GM21447 (cell line): ENCODE results near the gene RAB21.

Experiments
- ATAC-seq: cut with Tn5 transposase; IDR thresholded peaks from one replicate; pipeline ENCODE4 v1.9.1; 2021; ENCODE audit not compliant: unreplicated experiment

The RAB21 gene, protein sequence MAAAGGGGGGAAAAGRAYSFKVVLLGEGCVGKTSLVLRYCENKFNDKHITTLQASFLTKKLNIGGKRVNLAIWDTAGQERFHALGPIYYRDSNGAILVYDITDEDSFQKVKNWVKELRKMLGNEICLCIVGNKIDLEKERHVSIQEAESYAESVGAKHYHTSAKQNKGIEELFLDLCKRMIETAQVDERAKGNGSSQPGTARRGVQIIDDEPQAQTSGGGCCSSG

DNA sequence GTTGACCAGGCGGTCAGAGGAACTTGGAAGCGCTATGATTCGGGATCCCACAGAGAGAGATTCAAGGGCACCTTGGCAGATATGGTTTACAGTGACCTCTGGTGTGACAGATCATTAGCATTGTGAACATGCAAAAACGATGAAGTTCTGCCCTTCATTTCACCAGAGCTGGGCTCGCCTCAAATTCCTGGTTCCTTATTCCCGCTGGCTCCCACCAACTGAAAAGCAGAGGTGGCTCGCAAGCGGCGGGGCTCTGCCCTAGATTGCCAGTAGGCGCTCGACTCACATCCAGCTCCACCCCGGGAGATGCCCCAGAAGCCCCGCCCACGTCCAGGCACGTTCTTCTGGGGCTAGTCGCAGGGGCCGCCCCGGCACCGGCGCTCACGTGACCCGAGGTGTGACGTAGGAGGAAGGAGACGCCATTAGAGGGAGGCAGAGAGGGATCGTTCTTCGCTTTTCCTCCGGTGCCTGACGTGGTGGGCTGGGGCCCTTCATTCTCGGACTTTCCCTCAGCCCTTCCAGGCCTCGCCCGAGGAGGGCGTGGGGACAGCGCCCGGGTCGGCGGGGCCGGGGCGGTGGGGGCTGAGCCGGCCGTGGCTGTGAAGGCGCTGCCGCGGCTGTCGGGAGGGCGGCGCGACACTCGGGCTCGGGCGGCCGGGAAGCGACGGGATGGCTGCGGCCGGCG is at the start of gene RAB21:
RAB21 (plus strand) TSS at position 403 of the 685 bp plus-strand sequence; CDS start at position 670, 267 bp downstream.
- ATAC-seq: peak; percentile 91

DNA sequence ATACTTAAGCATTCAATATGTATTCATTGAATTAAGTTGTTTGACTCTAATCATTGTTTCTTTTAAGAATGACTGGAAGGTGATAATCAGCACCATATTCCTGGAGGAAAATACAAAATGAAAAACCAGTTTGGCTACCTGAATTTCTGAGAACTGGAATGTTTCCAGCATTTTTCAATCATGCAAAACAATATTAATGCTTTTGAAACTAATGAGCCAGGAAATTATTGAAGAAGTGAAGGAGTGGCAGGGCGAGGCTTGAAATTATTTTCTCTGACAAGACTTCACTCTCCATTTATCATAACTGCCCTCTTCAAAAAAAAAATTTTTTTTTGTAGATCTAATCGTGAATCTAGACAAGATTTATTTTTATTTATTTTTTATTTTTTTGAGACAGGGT is 49.7 kb upstream of the RAB21 start:
- ATAC-seq: no peak

DNA sequence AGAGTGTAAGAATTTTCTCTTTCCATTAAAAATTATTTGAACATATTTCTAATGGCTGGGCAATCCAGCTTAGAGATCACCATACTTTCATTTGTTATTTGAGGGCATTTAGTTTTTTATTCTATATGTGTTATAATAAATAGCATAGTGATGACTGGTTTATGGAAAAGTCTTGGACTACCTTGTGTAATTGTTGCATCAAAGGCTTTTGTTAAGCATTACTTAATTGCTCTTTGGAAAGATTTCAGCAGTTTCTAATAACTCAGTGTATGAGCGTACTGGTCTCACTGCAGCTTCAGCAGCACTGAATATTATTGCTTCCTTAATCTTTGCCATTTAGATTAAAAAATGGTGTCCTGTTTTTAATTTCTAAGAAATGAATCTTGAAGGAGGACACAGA is 46.0 kb upstream of the RAB21 start:
- no peak for ATAC-seq

DNA sequence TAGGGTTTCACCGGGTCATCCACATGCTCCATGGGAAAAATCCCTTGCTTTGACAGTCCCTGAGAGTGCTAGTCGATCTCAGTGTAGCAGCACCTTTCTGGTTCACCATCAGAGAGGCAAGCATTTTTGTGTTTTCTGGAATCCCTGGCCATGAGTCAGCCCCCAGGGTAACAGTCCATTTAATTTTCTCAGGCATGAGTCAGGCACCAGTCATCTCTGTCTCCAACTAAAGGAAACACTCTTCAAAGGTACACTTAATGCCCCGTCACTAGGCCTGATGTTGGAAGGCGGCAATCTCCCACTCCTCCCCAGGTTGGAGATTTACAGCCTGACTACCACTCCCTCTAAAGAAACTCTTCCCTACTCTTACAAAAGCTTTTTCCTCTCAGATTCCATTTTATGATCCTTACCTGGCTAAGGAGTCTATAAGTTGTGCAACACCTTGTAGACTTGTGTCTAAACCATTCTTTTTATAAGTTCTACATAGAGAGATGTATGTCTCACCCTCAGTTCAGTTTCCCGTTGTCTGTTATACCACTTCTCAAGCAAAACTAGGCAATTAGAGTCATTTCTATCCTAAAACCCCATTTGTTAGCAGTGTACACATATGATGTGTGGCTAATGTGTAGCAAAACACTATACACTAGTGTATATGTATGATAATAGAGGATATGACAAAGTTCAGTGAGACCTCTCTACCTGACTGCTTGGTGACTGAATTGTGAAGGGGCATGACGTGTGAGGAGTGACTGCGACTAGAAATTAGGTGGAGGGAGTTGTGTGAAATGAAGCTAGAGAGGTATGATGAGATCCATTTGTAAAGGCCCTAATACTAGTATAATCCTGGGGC is 44.2 kb upstream of the RAB21 start:
- no peak for ATAC-seq

DNA sequence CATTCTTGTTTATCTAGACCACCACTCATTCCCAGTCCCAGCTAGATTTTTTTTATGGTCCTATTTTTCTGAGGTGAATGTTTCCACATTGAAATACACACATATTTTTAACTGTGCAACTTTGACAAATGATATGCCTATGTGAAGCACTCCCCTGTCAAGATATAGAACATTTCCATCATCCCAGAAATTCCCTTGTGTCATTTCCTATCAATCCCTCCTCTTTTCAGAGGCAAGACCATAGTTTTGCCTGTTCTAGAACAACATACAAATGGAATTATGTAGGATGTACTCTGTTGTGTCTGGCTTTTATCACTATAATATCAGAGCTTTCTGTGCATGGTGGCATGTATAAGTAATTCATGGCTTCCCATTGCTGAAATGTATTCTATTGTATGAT is 36.1 kb upstream of the RAB21 start:
- ATAC-seq: no peak

DNA sequence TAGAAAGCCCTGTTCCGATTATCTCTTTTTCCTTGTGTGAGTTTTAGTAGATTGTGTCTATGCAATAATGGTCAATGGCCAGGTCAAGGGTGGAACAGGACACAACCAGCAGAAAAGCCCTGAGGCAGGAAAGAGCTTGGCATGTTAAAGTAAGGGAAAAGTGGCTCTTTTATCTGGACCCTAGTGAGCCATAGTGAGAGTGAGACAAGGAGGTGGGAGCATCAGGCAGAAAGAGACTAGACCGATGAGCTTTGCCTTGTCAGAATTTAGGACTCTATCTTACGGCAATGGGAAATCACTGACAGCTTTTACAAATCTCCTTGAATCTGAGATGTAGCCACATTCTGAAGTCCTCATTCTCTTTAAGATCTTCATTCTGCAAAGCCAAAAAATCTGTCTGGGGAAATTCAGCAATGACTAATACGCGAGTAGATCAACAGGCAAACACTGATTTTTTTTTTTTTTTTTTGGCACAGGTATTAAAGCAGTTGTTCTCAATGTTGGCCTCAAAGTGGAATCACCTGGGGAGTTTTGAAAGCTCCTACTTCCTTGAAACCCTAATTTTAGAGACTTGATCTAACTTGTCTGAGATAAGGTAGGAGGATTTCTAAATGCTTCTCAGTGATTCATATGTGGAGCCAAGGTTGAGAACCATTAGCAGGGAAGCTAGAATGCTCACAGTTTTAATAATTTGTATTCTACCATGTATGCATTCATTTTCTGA is 34.9 kb upstream of the RAB21 start:
- no peak for ATAC-seq

DNA sequence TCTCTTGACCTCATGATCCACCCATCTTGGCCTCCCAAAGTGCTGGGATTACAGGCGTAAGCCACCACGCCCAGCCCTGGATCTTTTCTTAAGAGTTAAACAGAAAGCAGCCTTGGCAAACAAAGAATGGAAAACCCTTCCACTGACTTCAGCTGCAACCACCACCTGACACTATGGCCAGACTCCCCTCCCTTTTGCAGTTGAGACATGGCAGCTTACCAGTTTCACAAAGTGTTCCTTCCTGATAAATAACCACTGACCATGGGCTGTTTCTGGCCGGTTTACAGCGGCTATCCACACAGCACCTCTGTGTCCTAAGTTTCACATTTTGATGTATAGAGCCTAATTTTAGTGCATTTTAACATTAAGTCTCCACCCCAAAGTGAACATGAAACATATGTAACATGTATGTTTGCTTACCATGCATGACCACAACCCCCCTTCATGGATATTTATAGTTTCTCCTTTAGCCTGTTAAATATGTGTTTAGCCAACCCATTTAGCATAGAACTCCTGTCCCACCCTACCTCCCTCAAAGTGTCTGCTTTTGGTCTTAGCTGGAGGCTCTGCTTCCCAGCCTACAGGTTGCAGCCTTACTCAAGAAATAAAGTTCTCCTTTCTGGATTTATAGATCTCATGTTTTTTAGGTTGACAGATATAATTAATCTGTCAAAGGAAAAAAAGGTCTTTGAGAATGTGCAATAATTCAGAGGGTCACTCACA is 32.7 kb upstream of the RAB21 start:
- ATAC-seq: no peak

DNA sequence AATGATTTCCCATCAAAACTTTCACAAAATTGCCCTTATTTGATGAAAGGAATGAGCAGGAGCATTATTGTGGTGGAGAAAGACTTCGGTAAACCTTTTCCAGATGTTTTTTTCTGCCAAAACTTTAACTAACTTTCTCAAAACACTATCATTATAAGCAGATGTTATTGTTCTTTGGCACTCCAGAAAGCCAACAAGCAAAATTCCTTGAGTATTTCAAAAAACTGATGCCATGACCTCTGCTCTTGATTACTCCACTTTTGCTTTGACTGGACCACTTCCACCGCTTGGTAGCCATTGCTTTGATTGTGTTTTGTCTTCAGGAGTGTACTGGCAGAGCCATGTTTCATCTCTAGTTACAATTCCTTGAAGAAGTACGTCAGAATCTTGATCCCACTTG is 29.7 kb upstream of the RAB21 start:
- ATAC-seq: no peak

DNA sequence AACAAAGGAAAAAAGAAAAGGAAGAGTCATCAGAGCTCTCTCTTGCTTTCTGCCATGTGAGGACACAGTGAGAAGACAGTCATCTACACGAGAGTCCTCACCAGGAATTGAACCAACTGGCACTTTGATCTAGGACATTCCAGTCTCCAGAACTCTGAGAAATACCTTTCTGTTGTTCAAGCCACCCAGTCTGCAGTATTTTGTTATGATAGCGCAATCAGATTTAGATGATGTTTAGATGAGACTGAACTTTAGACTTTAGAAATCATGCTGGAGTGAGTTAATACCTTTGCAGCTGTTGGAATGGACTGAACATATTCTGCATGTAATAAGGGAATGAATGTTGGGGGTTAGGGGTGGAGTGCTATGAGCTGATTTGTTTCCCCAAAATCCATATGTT is 28.1 kb upstream of the RAB21 start:
- ATAC-seq: no peak

DNA sequence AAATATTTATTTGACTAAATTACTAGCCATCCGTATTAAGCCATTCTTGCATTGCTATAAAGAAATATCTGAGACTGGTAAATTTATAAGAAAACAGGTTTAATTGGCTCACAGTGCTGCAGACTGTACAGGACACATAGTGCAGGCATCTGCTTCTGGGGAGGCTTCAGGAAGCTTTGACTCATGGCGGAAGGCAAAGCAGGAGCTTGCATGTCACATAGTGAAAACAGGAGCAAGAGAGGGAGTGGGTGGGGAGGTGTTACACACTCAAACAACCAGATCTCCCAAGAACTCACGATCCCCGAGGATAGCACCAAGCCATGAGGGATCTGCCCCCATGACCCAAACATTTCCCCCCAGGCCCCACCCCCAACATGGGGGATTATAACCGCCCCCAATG is 26.7 kb upstream of the RAB21 start:
- no peak for ATAC-seq

DNA sequence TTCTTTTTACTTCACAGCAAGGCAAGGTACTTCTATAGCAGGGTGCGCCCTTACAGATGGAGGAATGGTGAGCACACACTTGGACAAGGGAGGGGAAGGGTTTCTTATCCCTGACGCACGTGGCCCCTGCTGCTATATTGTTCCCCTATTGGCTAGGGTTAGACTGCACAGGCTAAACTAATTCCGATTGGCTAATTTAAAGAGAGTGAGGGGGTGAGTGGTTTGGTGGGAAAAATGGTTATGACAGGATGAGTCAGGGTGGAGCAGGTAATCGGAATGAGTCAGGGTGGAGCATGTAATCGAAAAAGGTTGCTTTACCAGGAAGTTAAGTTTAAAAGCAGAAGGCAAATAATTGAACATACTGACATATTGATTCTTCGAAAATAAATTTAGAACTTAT is 23.7 kb upstream of the RAB21 start:
- no peak for ATAC-seq

DNA sequence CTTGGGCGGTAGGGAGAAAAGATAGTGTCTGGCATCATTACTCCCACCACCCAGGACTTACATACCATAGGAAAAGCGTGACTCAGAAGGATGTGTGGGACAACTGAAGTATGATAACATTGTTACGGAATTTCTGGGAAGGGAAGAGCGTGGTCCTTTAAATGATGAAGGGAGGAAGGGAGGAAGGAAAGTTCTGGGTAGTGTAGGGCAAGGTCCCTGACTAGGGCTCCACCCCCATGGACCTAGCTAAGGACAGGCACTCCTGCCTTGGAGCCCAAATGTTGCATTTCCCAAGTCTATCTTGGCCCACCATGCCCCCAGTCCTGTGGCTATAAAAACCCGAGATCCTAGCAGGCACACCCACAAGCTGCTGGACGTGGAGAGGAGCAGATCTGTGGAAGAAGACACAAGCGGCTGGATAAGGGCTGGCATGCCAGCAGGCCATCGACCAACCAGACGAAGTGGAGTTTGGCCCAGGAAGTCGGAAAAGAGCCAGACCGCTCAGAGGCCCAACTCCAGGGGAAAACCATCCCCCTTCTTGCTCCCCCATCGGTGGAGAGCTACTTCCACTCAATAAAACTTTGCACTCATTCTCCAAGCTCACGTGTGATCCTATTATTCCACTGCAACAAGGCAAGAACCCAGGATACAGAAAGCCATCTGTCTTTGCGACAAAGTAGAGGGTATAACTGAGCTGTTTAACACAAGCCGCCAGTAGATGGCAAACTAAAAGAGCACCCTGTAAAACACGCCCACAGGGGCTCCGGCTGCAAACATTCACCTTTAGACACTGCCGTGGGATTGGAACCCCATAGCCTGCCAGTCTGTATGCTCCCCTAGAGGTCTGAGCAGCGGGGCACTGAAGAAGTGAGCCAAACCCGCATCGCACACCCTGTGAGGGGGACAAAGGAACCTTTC is 23.0 kb upstream of the RAB21 start:
- no peak for ATAC-seq

DNA sequence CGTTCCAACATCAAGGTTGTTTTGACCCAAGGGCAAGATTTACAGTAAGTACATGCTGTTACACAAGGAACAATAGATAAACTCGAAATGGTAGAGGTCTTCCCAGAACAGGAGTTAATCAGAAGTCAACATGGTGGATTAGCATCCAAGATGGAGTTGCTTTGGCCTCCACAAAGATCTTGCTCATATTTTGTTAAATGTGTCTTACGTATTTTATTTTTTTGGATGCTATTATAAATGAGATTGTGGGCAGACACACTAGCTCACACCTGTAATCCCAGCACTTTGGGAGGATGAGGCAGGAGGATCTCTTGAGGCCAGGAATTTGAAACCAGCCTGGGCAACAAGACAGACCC is 22.3 kb upstream of the RAB21 start:
- ATAC-seq: no peak

DNA sequence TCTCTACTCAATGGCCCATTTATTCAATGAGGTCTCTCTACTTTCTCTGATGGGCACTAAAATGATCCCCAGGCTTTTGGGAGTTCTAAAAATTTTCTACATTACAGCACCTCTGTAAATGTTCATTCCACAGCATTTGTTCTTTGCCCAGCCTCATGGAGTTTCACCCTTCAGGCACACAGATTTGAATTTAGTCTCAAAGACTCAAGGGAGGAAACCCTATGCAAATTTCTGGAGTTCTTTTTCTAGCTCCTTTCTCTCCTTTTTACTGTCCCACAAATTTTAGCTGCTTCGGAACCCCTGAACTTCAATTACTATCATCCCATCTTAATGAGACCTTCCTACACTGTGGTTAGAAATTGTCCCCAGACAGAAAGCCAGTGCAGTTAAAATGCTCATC is 17.5 kb upstream of the RAB21 start:
- ATAC-seq: no peak

DNA sequence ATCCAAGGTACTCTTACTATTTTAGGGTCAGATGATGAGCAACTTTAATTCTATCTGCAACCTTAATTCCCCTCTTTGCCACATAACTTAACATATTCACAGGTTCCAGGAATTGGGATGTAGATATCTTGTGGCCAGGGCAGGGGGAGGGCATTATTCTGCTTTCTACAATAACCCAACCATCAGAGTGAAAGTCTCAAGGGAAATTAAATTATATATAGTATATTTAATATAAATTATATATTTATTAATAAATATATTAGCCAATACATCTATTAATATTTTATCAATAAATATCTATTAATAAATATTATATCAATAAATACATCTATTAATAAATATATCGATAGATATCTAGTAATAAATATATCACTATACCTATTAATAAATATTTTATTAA is 11.7 kb upstream of the RAB21 start:
- no peak for ATAC-seq

DNA sequence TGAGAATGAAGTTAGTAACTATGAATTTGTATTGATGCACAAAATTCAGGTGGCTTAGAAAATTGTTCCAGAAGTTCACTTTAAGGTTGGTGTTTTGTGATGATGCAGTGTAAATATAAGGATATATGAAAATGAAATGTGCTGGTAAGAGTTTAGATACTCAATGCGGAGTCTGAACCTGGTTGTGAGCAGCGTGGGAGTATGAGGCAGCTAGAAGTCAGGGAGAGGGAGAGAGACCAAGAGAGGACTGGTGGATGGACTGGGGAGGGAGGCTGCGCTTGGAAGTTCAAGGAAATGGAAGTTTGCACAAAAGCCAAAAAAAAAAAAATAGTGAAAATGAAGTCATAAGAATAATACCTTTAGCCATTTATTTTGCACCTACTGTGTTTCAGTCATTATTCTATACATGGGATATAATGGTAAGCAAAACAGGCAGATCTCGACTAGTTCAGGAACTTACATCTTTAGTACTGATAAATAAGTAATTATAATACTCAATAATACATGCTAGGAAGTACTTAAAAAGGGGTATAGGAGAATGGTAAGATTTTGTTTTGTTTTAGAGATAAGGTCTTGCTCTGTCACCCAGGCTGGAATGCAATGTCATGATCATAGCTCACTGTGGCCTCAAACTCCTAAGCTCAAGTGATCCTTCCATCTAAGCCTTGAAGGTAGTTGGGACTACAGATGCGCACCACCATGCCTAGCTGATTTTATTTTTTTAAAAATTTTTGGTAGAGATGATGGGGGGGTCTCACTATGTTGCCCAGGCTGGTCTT is 10.0 kb upstream of the RAB21 start:
- no peak for ATAC-seq

DNA sequence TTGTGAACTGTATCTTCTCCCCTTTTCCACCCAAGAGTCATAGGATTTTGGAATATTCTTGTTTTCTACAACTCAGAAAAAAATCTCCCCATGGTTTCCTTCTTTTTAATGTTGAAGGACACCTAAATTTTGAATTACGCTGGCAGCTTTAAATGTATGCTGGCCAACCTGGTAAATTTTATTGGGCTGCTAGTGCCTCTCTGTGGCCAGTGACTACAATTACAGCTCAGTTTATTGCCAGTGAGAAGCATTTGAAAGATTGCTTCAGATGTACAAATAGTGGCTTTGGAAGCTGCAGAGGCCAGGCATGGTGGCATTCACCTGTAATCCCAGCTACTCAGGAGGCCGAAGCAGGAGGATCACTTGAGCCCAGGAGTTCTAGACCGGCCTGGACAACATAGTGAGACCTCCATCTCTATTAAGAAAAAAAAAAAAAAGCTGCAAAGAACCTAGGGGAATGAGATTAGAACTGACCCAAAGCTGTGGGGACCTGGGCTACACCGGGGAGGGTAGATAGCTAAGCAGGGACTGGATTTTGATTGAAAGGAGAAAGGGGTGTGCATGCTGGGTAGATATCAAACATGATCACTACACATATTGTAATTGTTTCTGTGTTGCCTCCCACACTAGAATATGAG is 7.6 kb upstream of the RAB21 start:
- ATAC-seq: peak; percentile 96

DNA sequence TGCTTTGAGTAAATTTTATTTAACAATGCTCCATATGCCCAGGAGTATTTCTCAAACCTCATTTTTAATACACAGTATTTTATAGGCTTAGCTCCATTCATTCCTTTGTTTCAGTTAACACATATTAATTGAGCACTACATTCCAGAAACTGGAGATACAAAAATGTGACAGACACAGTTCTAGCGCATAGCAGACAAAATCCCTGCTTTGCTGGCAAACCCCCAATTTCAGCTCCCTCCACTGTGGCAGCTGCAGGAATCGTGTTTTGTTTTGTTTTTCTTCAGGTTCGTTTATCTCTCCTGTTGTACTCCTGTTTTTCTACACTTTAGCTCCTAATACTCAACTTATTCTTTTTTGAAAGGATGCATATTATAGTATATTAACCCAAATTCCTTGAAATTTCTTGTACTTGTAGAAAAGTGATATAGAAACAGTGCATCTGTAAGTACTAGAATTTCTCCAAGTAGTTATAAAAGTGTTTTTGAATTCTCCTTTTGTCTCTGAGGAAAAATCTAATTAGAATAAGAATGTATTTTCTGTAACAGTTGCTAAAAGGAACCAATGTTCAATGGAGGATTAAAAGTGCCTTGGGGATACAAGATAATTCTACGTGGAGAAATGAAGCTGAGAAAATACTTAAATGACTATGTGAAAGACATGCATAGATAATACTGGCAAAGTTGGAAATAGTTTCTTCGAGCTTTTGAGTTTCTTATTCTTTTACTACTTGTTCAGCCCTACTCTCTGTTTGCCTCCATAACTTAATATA is 6.4 kb upstream of the RAB21 start:
- ATAC-seq: no peak
